K562 (cell line): Measurements from ENCODE around the gene APEX2. TPM values are rescaled to one million over a fixed set of nuclear protein-coding genes. Genes with fewer than 3 reads are reported as not detected.

ENCODE experiments used
- ADNP ChIP-seq: fragments of 200-800 bp; sonication (Bioruptor generic); IDR thresholded peaks from 2 replicates; pipeline ENCODE4 v1.6.1; 2016; ENCODE audit warnings: missing genetic modification characterization, missing compliant biosample characterization
- ATF6 ChIP-seq: sonication (generic); formaldehyde crosslinking; IDR thresholded peaks from 2 replicates; pipeline ENCODE4 v1.4.0; 2020; ENCODE audit warnings: mild to moderate bottlenecking, missing genetic modification reagents
- BRCA1 ChIP-seq, 2 experiments: fragments of 450-650 bp in 1 of 2; sonication (generic) in 1 of 2; formaldehyde crosslinking in 1 of 2; IDR thresholded peaks; 2 replicates each; pipeline versions ENCODE4 v1.5.0 to v1.6.1; 2017 to 2020; ENCODE audit warnings: mild to moderate bottlenecking in 1 of 2, missing genetic modification reagents in 1 of 2
- BRD4 ChIP-seq: fragments of 200-600 bp; sonication (generic); IDR thresholded peaks from 2 replicates; pipeline ENCODE4 v1.6.1; 2017; ENCODE audit warnings: inconsistent platforms
- BRF1 ChIP-seq: IDR thresholded peaks from 3 replicates; pipeline ENCODE4 v1.6.1; 2011; ENCODE audit warnings: borderline replicate concordance, mild to moderate bottlenecking; ENCODE audit not compliant: insufficient read length; ENCODE audit errors: extremely low read depth
- CBFA2T3 ChIP-seq: fragments of 450-650 bp; IDR thresholded peaks from 2 replicates; pipeline ENCODE4 v1.6.1; 2017
- CBFB ChIP-seq: sonication (generic); formaldehyde crosslinking; IDR thresholded peaks from 2 replicates; pipeline ENCODE4 v1.4.0; 2020; ENCODE audit warnings: mild to moderate bottlenecking, missing genetic modification reagents
- CBX5 ChIP-seq: IDR thresholded peaks from 2 replicates; pipeline ENCODE4 v1.6.1; 2014; ENCODE audit warnings: low read depth, borderline replicate concordance
- DLX4 ChIP-seq: fragments of 250-450 bp; sonication (Bioruptor Pico); IDR thresholded peaks from 2 replicates; pipeline ENCODE4 v1.6.1; 2021; ENCODE audit warnings: mild to moderate bottlenecking
- ETV5 ChIP-seq: sonication (generic); formaldehyde crosslinking; IDR thresholded peaks from 2 replicates; pipeline ENCODE4 v1.4.0; 2020; ENCODE audit warnings: low read depth, mild to moderate bottlenecking, missing genetic modification reagents
- HNRNPUL1 ChIP-seq: fragments of 200-400 bp; formaldehyde crosslinking; IDR thresholded peaks from 2 replicates; pipeline ENCODE4 v1.6.1; 2017; ENCODE audit warnings: low read length
- MAFG ChIP-seq: fragments of 450-650 bp; conservative IDR thresholded peaks from 2 replicates; pipeline ENCODE4 v1.6.1; 2016; ENCODE audit warnings: missing genetic modification characterization, missing compliant biosample characterization
- MCM3 ChIP-seq: fragments of 450-650 bp; IDR thresholded peaks from 2 replicates; pipeline ENCODE4 v1.6.1; 2016
- MEF2A ChIP-seq: IDR thresholded peaks from 2 replicates; pipeline ENCODE4 v1.6.1; 2011; ENCODE audit warnings: low read depth, mild to moderate bottlenecking, low read length, moderate library complexity; ENCODE audit not compliant: control insufficient read depth
- NR0B1 ChIP-seq: fragments of 450-650 bp; IDR thresholded peaks from one replicate; pipeline ENCODE4 v1.6.1; 2018; ENCODE audit warnings: mild to moderate bottlenecking, moderate library complexity; ENCODE audit not compliant: partially characterized antibody
- PCBP1 ChIP-seq: fragments of 200-400 bp; formaldehyde crosslinking; IDR thresholded peaks from 2 replicates; pipeline ENCODE4 v1.6.1; 2018; ENCODE audit warnings: mild to moderate bottlenecking, low read depth, low read length; ENCODE audit not compliant: poor library complexity, severe bottlenecking
- RBM25 ChIP-seq: fragments of 200-400 bp; formaldehyde crosslinking; IDR thresholded peaks from 2 replicates; pipeline ENCODE4 v1.6.1; 2018; ENCODE audit warnings: low read length, low read depth, moderate library complexity; ENCODE audit not compliant: severe bottlenecking
- TAF1 ChIP-seq: IDR thresholded peaks from 2 replicates; pipeline ENCODE4 v1.6.1; 2011; ENCODE audit warnings: mild to moderate bottlenecking, low read length, moderate library complexity; ENCODE audit not compliant: insufficient read depth, control insufficient read depth, severe bottlenecking; ENCODE audit errors: extremely low read depth
- TAF15 ChIP-seq: fragments of 200-400 bp; formaldehyde crosslinking; IDR thresholded peaks from 2 replicates; pipeline ENCODE4 v1.6.1; 2017; ENCODE audit warnings: mild to moderate bottlenecking, low read depth, low read length, moderate library complexity
- THRB ChIP-seq: fragments of 450-650 bp; formaldehyde crosslinking; conservative IDR thresholded peaks from 2 replicates; pipeline ENCODE4 v1.4.0; 2022; ENCODE audit warnings: mild to moderate bottlenecking, missing genetic modification characterization
- TOE1 ChIP-seq, 2 experiments: fragments of 450-650 bp in 1 of 2; sonication (generic) in 1 of 2; formaldehyde crosslinking in 1 of 2; IDR thresholded peaks; 2 replicates each; pipeline versions ENCODE4 v1.7.1 to v1.8.0; 2016 to 2022; ENCODE audit warnings: borderline replicate concordance in 2 of 2, mild to moderate bottlenecking in 2 of 2, antibody characterized with exemption in 1 of 2, inconsistent platforms in 1 of 2, low read depth in 1 of 2, missing genetic modification reagents in 1 of 2, moderate library complexity in 1 of 2
- XRCC3 ChIP-seq: fragments of 450-650 bp; IDR thresholded peaks from 2 replicates; pipeline ENCODE4 v1.6.1; 2017; ENCODE audit warnings: mild to moderate bottlenecking, moderate library complexity
- ZC3H8 ChIP-seq: fragments of 450-650 bp; IDR thresholded peaks from 2 replicates; pipeline ENCODE4 v1.6.1; 2017
- ZZZ3 ChIP-seq: fragments of 450-650 bp; IDR thresholded peaks from 2 replicates; pipeline ENCODE4 v1.6.1; 2016; ENCODE audit warnings: antibody characterized with exemption, mild to moderate bottlenecking, moderate library complexity
- polyA plus RNA-seq, 8 experiments: library from polyadenylated mRNA; depleted of rRNA in 4 of 8; stranded (reverse) in 5 of 8; unstranded in 3 of 8; fragments of >200 nt; fragmentation: Nextera tagmentation in 2 of 8; fragmentation: Illumina TruSeq in 1 of 8; extraction: Ambion mirVana in 2 of 8; extraction: Trizol in 1 of 8; gene quantifications; 2 replicates each; pipeline versions ENCODE4 v1.2.1 to v1.2.3, GENCODE V29; 2011 to 2014; ENCODE audit warnings: inconsistent platforms in 1 of 8, missing spikeins in 1 of 8
- total RNA-seq, 7 experiments: library from RNA; depleted of rRNA in 6 of 7; stranded (reverse); fragments of >200 nt in 6 of 7; fragmentation: Illumina TruSeq in 2 of 7; extraction: Trizol in 2 of 7; gene quantifications; 2 replicates each; pipeline versions ENCODE4 v1.2.1 to v1.2.3, GENCODE V29; 2011 to 2021; ENCODE audit warnings: low replicate concordance in 1 of 7

APEX2 gene
- total and polyA plus RNA-seq, 9 of the 15 experiments (the other 6 are each of a cell fraction or from before 2014, with no cell fraction given): 9.4 to 34.2 (median 25.9) TPM

GRCh38 chrX:55014897-55015299 is 14.7 kb downstream of the APEX2 start (continued):
- TF ChIP-seq ATF6 (no peak), BRCA1 (IDR thresholded peaks at IDR 0.05) (no peak), BRCA1 (CRISPR knock-in tag; IDR thresholded peaks at IDR 0.05) (no peak), BRD4 (no peak), ADNP (tag) (no peak), NR0B1 (no peak), TOE1 (IDR thresholded peaks at IDR 0.05; ENCODE audit: borderline replicate concordance) (peak; percentile 48; the same call in 1 of the 2 replicates), TOE1 (CRISPR knock-in tag; IDR thresholded peaks at IDR 0.05; ENCODE audit: borderline replicate concordance, low read depth) (no peak), ZC3H8 (no peak), TAF1 (peak; percentile 48), CBFA2T3 (peak; percentile 99), DLX4 (CRISPR knock-in tag) (no peak), XRCC3 (no peak), BRF1 (no peak), MEF2A (0 out of 2 replicates have a peak, but pooled peaks have one; percentile 36), CBX5 (no peak), ETV5 (CRISPR knock-in tag) (no peak), MCM3 (no peak), PCBP1 (no peak), HNRNPUL1 (no peak), RBM25 (no peak), MAFG (peak; percentile 61; the same call in 1 of the 2 replicates), CBFB (CRISPR knock-in tag) (no peak), ZZZ3 (no peak), TAF15 (no peak), THRB (no peak)
